HL-60/S4 (cell line): Measurements from ENCODE around the gene EXOC3.
"Not testable (repeated sequence)": the region's sequence is repeated elsewhere in the genome, so short reads cannot be mapped to it uniquely, and the experiment has no call there.

ENCODE experiments used
- in situ Hi-C: fragments of 300-500 bp; cut with MboI; formaldehyde crosslinking; loops from 2 replicates; pipeline ENCODE4 v1.14.3; 2022; ENCODE audit warnings: low sequenced_read_pairs

Gene EXOC3

GRCh38 chr5:499233-500209 lies 56.5 kb downstream of the EXOC3 start:
- in situ Hi-C loops = no loop called here

GRCh38 chr5:500491-500890 lies 57.5 kb downstream of the EXOC3 start:
- in situ Hi-C loops = no loop called here

GRCh38 chr5:501105-501830 lies 58.3 kb downstream of the EXOC3 start:
- in situ Hi-C loops = no loop called here

- in situ Hi-C loops = no loop called here
Measured at GRCh38 chr5:501831-502184, 58.8 kb downstream of the EXOC3 start.

- in situ Hi-C loops = no loop called here
Measured at GRCh38 chr5:502325-503079, 59.5 kb downstream of the EXOC3 start.

GRCh38 chr5:504326-505154 lies 61.6 kb downstream of the EXOC3 start:
- in situ Hi-C loops = no loop called here

- in situ Hi-C loops = no loop called here
Measured at GRCh38 chr5:505951-506525, 63.1 kb downstream of the EXOC3 start.

- in situ Hi-C loops = not testable (repeated sequence)
Measured at GRCh38 chr5:507986-508575, 65.1 kb downstream of the EXOC3 start.

- in situ Hi-C loops = no loop called here
Measured at GRCh38 chr5:509611-510185, 66.7 kb downstream of the EXOC3 start.

- in situ Hi-C loops = no loop called here
Measured at GRCh38 chr5:510521-510920, 67.5 kb downstream of the EXOC3 start.

- in situ Hi-C loops = no loop called here
Measured at GRCh38 chr5:511476-511875, 68.5 kb downstream of the EXOC3 start.

GRCh38 chr5:513216-514100 lies 70.5 kb downstream of the EXOC3 start:
- in situ Hi-C loops = no loop called here

GRCh38 chr5:514101-514485 lies 71.1 kb downstream of the EXOC3 start:
- in situ Hi-C loops = no loop called here

- in situ Hi-C loops = no loop called here
Measured at GRCh38 chr5:514673-515072, 71.7 kb downstream of the EXOC3 start.

- in situ Hi-C loops = no loop called here
Measured at GRCh38 chr5:515273-515836, 72.4 kb downstream of the EXOC3 start.

- in situ Hi-C loops = no loop called here
Measured at GRCh38 chr5:516338-516925, 73.5 kb downstream of the EXOC3 start.
